ENCODE measurements around the gene KLHL29. TPM values are rescaled to one million over a fixed set of nuclear protein-coding genes. Genes with fewer than 3 reads are reported as not detected.

Gene KLHL29
- total RNA-seq, 1 experiment from 2014 or later = 16.7 TPM

DNA sequence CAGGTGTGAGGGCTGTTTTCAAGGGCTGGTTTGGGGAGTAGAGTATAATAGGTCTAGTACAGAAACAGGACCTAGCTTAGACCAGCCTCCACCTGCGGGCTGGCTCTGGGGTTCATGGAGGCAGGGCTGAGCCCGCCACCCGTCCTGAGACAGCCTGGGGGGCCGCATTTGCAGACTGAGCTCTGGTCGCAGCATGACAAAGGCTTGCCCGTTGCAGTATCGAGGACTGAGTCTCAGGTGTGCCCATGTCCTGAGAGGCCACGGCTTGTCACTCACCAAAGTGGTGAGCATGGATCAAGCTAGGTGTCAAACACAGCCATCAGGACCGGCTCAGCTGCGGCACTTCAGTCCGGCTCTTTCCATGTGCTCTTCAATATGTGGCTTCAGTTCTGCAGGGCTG, 144.7 kb downstream of the KLHL29 start:
- intact Hi-C loops (cut with micrococcal nuclease) = no loop called here

More for the DNA sequence above, 144.7 kb downstream of the KLHL29 start:
- DNase-seq (ENCODE audit: low read depth, low spot score) (no peak), ATAC-seq (no peak)
- Histone ChIP-seq H3K9me3 (ENCODE audit: control insufficient read depth in 1 of 2, insufficient read depth in 1 of 2, low read depth in 1 of 2, low read length in 2 of 2) (no peaks in the 10 kb centered on the region), H4K20me1 (ENCODE audit: insufficient read depth) (no peaks in the 10 kb centered on the region), H3K36me3 (ENCODE audit: control insufficient read depth in 1 of 2, insufficient read depth in 2 of 2, low read length in 2 of 2) (no peaks in the 10 kb centered on the region), H3K4me2 (ENCODE audit: low read length) (no peak overlapping the region), H3K9me2 (ENCODE audit: insufficient read depth) (no peaks in the 10 kb centered on the region), H3K4me1 (ENCODE audit: control insufficient read depth in 1 of 2, insufficient read depth in 2 of 2, low read length in 2 of 2) (peaks cover 7 to 8% of the 10 kb centered on the region in 2 experiments), H3K27me3 (ENCODE audit: insufficient read depth, low read length) (no peaks in the 10 kb centered on the region), H3K79me2 (ENCODE audit: insufficient read depth, low read length) (no peaks in the 10 kb centered on the region), H2AFZ (ENCODE audit: low read depth, low read length, poor library complexity, severe bottlenecking) (no peak overlapping the region), H3K9ac (ENCODE audit: low read length) (no peak overlapping the region), H3K27ac (ENCODE audit: low read depth, low read length) (no peak overlapping the region), H3K4me3 (replicated peaks in 1 of 2; ENCODE audit: low read depth in 1 of 2, low read length in 2 of 2) (no peak overlapping the region)
- CTCF ChIA-PET = no interaction called here
- no TSS peak for BruUV-seq (replicated peaks)
- RAD21 ChIA-PET (ENCODE audit: low non-redundant PET in 1 of 2, low total read pairs in 2 of 2, uncharacterized antibody in 2 of 2, unreplicated experiment in 2 of 2) = no interaction called here
- POLR2A ChIA-PET = no interaction called here
- TF ChIP-seq, protein P1, sequence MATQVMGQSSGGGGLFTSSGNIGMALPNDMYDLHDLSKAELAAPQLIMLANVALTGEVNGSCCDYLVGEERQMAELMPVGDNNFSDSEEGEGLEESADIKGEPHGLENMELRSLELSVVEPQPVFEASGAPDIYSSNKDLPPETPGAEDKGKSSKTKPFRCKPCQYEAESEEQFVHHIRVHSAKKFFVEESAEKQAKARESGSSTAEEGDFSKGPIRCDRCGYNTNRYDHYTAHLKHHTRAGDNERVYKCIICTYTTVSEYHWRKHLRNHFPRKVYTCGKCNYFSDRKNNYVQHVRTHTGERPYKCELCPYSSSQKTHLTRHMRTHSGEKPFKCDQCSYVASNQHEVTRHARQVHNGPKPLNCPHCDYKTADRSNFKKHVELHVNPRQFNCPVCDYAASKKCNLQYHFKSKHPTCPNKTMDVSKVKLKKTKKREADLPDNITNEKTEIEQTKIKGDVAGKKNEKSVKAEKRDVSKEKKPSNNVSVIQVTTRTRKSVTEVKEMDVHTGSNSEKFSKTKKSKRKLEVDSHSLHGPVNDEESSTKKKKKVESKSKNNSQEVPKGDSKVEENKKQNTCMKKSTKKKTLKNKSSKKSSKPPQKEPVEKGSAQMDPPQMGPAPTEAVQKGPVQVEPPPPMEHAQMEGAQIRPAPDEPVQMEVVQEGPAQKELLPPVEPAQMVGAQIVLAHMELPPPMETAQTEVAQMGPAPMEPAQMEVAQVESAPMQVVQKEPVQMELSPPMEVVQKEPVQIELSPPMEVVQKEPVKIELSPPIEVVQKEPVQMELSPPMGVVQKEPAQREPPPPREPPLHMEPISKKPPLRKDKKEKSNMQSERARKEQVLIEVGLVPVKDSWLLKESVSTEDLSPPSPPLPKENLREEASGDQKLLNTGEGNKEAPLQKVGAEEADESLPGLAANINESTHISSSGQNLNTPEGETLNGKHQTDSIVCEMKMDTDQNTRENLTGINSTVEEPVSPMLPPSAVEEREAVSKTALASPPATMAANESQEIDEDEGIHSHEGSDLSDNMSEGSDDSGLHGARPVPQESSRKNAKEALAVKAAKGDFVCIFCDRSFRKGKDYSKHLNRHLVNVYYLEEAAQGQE (IDR thresholded peaks at IDR 0.05; ENCODE audit: low read depth) = no peak
- no peak for TF ChIP-seq CEBPB (IDR thresholded peaks at IDR 0.05; ENCODE audit: low read depth)
- no peak for TF ChIP-seq EZH2 (IDR thresholded peaks at IDR 0.05)
- no peak for TF ChIP-seq EGR1 (IDR thresholded peaks at IDR 0.05; ENCODE audit: low read depth)
- TF ChIP-seq FOSL1 (IDR thresholded peaks at IDR 0.05; ENCODE audit: low read depth) = no peak
- no peak for TF ChIP-seq ZFX (IDR thresholded peaks at IDR 0.05)
- TF ChIP-seq, protein P2, sequence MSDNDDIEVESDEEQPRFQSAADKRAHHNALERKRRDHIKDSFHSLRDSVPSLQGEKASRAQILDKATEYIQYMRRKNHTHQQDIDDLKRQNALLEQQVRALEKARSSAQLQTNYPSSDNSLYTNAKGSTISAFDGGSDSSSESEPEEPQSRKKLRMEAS (IDR thresholded peaks at IDR 0.05) = no peak
- no peak for TF ChIP-seq SRF (IDR thresholded peaks at IDR 0.05; ENCODE audit: low read depth)
- TF ChIP-seq, protein P3, sequence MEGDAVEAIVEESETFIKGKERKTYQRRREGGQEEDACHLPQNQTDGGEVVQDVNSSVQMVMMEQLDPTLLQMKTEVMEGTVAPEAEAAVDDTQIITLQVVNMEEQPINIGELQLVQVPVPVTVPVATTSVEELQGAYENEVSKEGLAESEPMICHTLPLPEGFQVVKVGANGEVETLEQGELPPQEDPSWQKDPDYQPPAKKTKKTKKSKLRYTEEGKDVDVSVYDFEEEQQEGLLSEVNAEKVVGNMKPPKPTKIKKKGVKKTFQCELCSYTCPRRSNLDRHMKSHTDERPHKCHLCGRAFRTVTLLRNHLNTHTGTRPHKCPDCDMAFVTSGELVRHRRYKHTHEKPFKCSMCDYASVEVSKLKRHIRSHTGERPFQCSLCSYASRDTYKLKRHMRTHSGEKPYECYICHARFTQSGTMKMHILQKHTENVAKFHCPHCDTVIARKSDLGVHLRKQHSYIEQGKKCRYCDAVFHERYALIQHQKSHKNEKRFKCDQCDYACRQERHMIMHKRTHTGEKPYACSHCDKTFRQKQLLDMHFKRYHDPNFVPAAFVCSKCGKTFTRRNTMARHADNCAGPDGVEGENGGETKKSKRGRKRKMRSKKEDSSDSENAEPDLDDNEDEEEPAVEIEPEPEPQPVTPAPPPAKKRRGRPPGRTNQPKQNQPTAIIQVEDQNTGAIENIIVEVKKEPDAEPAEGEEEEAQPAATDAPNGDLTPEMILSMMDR (IDR thresholded peaks at IDR 0.05 in 2 of 3, conservative IDR thresholded peaks at IDR 0.05 in 1 of 3; ENCODE audit: borderline replicate concordance in 1 of 3, insufficient read depth in 1 of 3, low read depth in 2 of 3, low read length in 2 of 3) = no peak
